SW480 (cell line): ENCODE results near the gene LRRC47.

ENCODE experiments used
- DNase-seq: peaks from one replicate; pipeline ENCODE4 v3.0.0-alpha.2; 2016; ENCODE audit warnings: low spot score

Gene LRRC47

DNA sequence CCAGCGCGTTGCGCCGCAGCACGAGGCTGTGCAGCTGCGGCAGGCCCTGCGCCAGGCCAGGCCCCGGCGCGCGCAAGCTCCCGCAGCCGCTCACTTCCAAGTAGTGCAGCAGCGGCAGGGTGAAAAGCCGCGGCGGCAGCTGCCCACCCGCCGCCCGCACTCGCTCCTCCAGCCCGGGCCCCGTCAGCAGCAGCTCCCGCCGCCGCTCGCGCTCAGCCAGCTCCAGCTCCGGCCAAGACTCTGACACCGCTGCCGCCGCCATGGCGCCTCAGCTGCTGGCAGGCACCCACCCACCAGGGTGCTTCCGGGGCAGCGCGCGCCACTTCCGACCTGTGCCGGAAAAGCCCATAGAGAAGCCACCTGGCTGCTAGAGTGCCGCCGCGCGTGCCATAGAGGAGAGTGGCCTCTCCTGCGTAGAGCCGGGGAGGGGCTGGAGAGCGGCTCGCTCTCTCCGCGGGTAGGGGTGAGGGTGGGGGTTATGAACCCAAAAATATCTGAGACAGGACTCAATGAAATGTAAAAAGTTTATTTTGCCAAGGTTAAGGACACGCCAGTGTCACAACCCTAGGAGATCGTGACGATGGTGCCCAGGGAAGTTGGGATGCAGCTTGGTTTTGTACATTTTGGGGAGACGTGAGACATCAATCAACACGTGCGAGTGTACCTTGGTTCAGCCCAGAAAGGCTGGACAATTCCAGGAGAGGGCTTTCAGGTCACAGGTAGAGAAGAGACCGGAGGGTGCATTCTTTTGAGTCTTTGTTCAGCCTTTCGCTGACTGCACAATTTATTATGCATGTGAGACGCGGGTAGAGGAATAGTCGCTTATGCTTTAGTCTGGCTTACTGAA is at the start of gene LRRC47:
LRRC47 (minus strand) TSS at position 284 of the 847 bp plus-strand sequence; CDS start at position 262, 22 bp downstream.
- DNase-seq = peak; percentile 89

- no peak for DNase-seq
Observed at GRCh38 chr1:3842912-3843311, 46.6 kb upstream of the LRRC47 start.

DNA sequence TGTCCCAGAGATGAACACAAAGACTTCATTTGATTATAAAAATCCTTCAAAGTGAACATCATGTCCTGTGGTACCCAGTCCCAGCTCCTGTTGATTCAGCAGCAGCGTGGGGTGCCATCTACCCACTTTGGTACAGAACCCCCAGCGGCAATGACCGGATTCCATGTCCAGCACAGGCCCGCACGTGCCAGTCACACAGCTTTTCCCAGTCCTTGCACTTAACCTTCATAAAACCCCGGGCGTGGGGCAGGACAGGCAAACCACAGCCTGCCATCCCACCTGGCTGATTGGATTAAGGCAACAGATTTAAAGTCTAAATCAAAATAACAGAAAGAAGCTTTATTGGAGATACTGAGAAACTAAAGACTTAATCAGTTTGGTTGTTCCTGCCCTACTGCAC is 45.2 kb upstream of the LRRC47 start:
- no peak for DNase-seq

- DNase-seq = no peak
Observed at GRCh38 chr1:3838788-3839187, 42.5 kb upstream of the LRRC47 start.

DNA sequence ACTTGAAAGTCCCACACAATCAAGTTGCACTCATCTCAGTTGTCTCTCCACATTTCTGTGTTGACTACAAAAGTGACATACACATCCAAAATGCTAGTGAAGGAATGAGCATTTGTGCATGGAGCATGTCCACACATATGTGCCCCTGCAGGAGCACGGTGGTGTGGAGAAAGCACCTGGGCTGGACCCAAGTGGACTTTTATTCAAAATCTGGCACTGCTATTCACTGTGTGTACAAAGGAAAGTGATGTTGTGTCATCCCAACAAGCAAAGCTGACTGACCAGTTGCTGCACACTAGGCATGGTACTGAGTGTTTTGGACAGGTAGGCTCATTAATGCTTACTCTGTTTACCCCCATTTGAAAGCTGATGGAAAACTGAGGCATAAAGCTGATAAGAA is 41.4 kb upstream of the LRRC47 start:
- no peak for DNase-seq

DNA sequence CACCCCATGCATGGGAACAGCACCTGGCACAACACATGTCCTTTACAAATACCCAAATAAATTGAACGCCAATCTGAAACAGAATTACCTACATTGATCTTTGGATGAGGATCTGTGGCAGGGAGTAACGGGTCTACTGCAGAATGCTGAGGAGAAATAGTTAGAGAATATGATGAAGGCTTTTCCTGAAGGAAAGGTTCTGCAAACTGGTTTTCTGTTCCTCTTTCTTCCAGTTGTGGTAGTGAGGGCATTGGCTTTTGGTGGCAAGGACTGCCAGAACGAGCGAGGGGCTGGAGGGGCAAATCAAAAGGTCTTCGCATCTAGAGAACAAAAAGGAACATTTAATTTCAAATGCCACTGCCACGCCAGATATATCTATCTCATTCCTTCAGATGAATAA is 40.9 kb upstream of the LRRC47 start:
- DNase-seq = no peak

GRCh38 chr1:3836421-3836820 is 40.1 kb upstream of the LRRC47 start:
- DNase-seq = no peak

DNA sequence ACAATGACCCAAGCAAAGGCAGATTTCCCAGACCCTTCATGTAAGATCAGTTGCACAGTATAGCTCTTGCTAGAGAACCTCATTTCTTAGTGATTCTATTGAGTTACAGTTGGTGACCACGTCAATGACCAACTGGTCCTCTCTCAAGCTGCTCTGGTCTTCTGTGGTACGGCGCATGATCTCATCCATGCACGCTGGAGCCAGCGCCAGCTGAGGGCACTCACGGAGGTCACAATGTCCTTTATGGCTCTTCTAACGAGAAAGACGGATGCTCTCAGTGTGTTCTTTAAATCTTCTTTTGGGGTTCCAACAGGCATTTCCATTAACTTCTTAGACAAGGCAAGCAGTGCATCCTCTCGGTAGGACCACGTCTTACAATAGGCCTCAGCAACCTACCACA is 38.4 kb upstream of the LRRC47 start:
- no peak for DNase-seq

DNA sequence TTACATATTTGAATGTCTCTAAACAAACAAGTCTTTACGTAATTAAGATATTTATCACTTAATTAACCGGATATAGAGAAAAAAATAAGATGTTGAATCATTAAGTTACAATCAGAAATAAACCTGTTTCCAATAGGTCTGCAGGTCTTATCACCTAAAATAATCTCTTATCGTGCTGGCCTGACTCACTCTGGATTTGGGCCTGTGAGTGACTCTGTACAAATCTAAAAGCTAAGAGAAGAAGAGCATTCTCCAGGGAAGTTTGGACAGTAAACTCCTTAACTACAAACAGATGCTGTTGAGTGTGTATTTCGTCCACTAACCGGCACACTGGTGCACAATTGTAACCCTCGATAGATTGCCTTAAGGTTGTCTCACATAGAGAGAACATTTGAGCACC is 35.4 kb upstream of the LRRC47 start:
- no peak for DNase-seq

GRCh38 chr1:3828391-3828790 is 32.1 kb upstream of the LRRC47 start:
- DNase-seq = no peak

- no peak for DNase-seq
Observed at GRCh38 chr1:3827813-3828307, 31.6 kb upstream of the LRRC47 start.

DNA sequence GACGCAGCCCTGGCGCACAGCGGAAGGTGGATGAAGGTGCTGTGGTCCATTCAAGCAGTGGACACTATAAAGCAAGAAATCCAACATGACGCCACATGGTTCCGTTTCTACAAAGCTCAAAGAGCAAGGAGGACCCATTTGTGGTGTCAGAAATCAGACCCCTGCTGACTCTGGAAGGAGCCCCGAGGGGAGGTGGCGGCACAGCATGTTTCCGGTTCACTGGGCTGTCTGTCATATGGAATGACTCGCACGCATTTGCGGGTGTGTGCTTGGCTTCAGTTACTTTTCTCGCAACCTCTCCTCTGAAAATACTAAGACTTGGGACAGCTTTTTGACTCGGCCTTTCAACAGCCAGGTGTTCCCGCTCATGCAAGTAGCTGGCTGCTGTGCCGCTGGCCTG is 29.1 kb upstream of the LRRC47 start:
- DNase-seq = no peak

DNA sequence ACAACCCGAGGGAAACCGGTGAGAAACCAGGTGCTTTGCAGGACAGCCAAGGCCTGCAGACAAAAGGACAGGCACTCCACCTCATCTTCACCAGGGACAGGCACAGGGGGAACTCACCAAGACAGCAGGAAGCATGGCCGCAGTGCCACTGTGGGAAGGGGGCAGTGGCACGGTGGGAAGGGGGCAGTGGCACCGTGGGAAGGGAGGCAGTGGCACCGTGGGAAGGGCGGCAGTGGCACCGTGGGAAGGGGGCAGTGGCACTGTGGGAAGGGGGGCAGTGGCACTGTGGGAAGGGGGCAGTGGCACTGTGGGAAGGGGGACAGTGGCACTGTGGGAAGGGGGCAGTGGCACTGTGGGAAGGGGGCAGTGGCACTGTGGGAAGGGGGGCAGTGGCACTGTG is 28.4 kb upstream of the LRRC47 start:
- DNase-seq = no peak

GRCh38 chr1:3822421-3822820 is 26.1 kb upstream of the LRRC47 start:
- no peak for DNase-seq

DNA sequence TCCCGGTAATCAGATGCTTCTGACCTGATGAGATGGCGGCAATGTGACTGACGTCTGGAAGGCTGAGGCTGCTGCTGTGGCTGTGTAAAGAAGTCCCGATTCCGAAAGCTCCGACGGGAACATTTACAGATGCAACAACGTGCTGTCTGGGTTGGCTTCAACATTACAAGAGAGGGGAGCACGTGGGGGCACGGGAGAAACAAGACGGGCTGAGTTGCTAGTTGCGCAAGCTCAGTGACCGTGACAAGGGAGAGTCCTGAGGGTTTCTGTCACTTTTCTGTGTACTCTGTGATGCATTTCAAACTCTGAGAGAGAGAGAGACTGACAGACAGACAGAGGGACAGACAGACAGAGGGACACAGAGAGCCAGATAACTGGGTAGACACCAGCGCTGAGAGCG is 25.6 kb upstream of the LRRC47 start:
- no peak for DNase-seq

DNA sequence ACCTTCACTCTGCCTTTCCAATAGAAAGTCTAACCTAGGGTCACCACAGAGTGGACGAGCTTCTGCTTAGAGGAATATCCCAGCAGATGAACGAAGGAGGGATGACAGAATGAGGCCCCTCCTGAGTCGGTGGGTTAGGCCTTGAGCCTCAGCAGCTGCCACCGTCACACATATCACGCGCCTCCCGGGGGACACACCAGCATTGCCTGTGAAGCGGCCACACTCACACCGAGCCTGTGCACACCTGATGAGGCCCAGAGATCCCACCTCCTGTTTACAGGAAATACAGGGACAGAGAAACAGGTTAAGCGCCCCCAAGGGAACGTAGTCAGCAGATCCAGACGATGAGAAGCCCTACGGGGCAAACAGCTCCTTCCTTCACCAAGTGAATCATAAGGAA is 25.1 kb upstream of the LRRC47 start:
- DNase-seq = no peak

GRCh38 chr1:3821004-3821403 is 24.7 kb upstream of the LRRC47 start:
- no peak for DNase-seq

DNA sequence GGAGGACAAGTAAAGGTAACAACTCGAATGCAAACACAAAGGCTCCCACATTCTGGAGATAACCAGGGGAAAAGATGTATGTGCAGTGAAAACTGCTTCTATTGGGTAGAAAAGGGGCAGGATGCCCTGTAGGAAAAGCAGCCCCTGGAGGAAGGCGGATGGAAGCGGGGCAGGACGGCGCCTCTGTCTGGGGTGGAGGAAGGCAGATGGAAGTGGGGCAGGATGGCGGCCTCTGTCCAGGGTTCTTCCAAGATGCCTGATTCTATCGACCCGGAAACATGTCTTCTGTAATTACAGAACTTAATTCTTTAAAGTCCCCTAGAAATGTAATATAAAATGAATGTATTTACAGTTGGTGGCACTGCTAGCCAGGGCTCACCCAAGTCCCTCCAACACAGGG is 24.0 kb upstream of the LRRC47 start:
- DNase-seq = no peak

DNA sequence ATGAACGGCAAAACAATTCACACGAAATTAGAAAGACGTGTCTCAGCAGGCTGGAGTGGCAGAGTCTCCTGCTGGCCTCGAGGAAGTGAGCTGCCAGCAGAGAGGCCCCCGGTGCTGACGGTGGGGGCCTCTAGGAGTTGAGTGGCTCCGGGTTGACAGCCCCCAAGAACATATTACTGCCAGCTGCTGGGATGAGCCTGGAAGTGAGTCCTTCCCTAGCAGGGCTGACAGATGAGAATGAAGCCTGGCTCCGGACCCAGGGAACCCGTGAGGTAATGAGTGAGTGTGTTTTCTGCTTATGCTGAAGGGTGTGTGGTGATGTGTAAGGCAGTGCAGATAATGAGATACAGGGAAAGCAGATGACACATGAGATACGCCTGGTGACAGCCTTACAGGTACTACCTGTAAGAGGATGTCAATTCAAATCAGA is 23.5 kb upstream of the LRRC47 start:
- DNase-seq = no peak

DNA sequence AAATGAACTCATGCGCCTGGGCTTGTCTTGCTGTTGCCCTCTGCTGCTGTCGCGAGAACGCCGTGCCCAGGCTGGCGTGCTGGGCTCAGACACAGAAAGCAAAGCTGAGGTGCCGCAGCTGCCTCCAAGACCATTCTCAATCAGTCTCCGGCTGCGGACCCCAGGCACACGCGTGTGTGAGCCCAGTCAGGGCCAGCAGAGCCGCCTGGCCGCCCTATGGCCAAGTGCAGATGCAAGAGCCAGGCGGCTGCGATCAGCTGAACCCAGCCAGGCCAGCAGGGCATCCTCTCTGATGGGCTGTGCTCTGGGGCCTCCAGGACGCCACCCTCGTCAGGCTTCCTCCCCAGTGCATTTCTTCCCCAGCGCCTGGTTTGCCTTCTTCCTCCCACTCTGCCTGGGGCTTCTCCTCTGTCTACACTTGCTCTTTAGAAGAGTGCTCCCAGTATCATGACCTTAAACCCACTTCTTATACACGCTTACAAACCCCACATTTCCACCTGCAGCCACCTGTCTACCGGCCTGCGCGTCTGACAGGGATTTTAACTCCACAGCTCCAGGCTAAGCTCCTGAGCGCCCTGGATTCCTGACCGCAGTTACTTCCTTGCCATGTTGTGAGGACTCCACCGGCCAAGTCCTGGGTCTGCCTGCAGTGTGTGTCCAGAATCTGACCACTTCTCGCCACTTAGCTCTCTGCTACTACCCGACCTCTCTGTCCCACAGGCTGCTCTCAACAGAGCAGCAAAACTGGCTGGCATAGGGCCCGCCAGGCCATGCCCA is 21.7 kb upstream of the LRRC47 start:
- no peak for DNase-seq

DNA sequence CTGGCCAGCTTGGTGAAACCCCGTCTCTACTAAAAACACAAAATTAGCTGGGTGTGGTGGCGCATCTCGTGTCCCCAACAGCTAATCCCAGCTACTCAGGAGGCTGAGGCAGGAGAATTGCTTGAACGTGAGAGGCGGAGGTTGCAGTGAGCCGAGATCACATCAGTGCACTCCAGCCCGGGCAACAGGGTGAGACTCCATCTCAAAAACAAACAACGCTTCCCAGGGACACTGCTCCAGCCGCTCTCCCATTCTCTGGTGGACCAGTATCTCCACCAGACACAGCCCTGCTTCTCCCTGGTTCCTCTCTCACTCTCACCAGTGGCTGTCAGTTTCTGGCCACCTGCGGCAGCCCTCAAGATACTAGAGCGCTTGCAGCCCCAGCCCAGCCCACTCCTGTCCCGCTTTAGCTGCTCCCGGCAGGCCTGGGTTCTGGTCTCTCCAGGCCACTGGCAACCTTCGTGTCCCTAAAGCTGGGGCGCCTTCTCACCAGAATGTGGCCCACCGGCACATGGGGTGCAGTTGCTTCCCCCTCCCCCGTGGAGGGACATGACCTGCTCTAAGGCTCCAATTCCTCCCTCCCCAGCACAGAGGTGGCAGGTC is 20.9 kb upstream of the LRRC47 start:
- DNase-seq = no peak

GRCh38 chr1:3816331-3817137 is 20.2 kb upstream of the LRRC47 start:
- DNase-seq = no peak
